Progenitor cell of endocrine pancreas (in vitro differentiated cells): ENCODE measurements around the gene MYOCD. TPM values are rescaled to one million over a fixed set of nuclear protein-coding genes. Genes with fewer than 3 reads are reported as not detected.

ENCODE experiments used
- DNase-seq: peaks from one replicate; pipeline ENCODE4 v3.0.0; 2021; ENCODE audit warnings: low spot score; ENCODE audit not compliant: unreplicated experiment
- H3K27ac Mint-ChIP-seq: 2 replicates; pipeline ENCODE4 v1.8.0; 2021; ENCODE audit warnings: mild to moderate bottlenecking, moderate library complexity, mixed read lengths
- H3K27me3 Mint-ChIP-seq: 2 replicates; pipeline ENCODE4 v1.8.0; 2021; ENCODE audit warnings: mixed read lengths
- H3K36me3 Mint-ChIP-seq: 2 replicates; pipeline ENCODE4 v1.8.0; 2022; ENCODE audit warnings: mixed read lengths; ENCODE audit not compliant: insufficient read depth
- H3K4me1 Mint-ChIP-seq: 2 replicates; pipeline ENCODE4 v1.8.0; 2021; ENCODE audit warnings: low read depth, mixed read lengths
- H3K4me3 Mint-ChIP-seq: 2 replicates; pipeline ENCODE4 v1.8.0; 2021; ENCODE audit warnings: low read depth, mild to moderate bottlenecking, moderate library complexity, mixed read lengths
- H3K9me3 Mint-ChIP-seq: 2 replicates; pipeline ENCODE4 v1.8.0; 2021; ENCODE audit warnings: low read depth, mixed read lengths
- total RNA-seq: library from RNA; stranded (reverse); gene quantifications from 2 replicates; pipeline ENCODE4 v1.2.1, GENCODE V29; 2021
- TF ChIP-seq, protein P1 (sequence below): fragments of 200-600 bp; sonication (generic); IDR thresholded peaks from one replicate; pipeline ENCODE4 v1.5.0; 2021; ENCODE audit warnings: antibody characterized with exemption, mild to moderate bottlenecking; ENCODE audit not compliant: unreplicated experiment

MYOCD gene
- total RNA-seq, 1 donor from 2014 or later = 19.2 TPM

DNA sequence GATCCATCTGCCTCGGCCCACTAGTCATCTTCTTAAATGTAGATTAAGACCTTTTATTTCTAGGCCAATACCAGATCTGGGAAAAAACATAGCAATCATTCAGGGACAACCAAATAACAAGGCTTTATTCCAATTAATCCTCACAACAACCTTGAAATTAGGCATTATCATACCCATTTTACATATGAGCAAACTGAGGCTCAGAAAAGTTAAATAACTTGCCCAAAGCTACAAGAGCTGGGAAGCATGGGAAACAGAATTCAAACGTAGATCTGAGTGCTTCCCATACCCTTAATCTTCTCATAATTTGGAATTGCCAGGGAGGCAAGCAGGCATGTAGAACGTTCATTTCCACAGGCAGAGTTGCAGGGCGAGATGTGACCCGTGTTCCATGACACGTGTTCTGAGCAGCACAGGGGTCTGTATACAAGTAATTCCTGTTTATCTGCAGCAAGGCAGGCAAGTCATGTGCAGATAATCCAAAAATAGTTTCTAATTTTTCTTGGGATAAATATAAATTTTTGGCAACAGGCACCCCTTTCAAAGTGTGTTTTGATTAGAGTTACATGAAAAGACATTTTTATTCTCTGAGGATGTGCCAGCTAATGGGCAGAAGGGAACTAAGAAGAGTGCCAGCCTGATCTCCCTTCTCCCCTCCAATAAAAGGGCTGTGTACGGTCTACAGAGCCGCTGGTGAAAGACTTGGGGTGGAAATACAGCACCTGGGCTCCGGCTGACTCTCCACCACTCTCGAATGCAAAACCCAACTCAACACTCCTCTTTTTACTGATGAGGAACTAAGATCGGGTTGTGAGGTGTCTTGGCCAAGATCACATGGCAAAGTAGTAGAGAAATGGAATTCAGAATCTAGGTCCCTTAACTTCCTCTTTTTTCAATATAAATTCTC, 27.7 kb upstream of the MYOCD start:
- peaks cover 4% of the 10 kb centered on the region for H3K9me3 Mint-ChIP-seq
- no peak for DNase-seq
- peaks cover 27% of the 10 kb centered on the region for H3K4me1 Mint-ChIP-seq
- no peaks in the 10 kb centered on the region for H3K36me3 Mint-ChIP-seq
- no peak overlapping the region for H3K27ac Mint-ChIP-seq
- TF ChIP-seq, protein P1, sequence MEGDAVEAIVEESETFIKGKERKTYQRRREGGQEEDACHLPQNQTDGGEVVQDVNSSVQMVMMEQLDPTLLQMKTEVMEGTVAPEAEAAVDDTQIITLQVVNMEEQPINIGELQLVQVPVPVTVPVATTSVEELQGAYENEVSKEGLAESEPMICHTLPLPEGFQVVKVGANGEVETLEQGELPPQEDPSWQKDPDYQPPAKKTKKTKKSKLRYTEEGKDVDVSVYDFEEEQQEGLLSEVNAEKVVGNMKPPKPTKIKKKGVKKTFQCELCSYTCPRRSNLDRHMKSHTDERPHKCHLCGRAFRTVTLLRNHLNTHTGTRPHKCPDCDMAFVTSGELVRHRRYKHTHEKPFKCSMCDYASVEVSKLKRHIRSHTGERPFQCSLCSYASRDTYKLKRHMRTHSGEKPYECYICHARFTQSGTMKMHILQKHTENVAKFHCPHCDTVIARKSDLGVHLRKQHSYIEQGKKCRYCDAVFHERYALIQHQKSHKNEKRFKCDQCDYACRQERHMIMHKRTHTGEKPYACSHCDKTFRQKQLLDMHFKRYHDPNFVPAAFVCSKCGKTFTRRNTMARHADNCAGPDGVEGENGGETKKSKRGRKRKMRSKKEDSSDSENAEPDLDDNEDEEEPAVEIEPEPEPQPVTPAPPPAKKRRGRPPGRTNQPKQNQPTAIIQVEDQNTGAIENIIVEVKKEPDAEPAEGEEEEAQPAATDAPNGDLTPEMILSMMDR = no peak
- no peak overlapping the region for H3K4me3 Mint-ChIP-seq
- H3K27me3 Mint-ChIP-seq = peaks cover 32% of the 10 kb centered on the region

DNA sequence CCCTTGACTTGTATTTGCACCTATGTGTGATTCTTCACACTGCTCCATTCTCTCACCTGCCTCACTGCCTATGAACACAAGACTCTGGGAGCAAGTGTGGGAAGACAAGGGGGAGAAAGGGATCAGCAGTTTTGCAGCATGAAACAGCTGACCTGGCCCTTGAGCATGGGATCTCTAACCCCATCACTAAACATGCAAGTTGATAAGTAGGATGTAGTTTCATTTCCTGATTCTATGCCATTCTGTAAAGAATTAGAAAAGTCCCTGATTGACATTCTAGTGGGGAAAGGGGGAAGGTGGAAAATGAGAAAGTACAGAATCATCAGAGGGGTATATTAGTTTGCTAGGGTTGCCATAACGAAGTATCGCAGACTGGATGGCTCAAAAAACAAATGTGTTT, 25.3 kb upstream of the MYOCD start:
- no peak overlapping the region for H3K4me3 Mint-ChIP-seq
- peaks cover 25% of the 10 kb centered on the region for H3K4me1 Mint-ChIP-seq
- TF ChIP-seq, protein P1 = no peak

DNA sequence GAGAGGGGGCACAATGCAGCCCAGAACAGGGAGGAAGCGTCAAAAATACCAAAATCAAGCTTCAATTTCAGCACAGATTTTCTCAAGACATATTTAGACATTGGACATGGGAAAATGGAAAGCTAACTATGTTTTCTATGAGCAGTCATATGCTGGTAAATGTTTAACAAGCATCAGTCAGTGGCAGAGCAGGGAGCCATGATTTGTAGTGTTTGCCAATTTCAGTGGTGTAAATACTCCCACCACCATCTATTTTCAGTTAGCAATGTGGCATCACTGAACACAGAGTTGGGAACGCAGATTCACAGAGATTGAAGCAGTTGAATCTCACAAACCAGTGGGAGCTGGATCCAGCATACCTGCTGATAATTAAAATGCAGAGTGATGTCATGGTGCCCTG, 24.6 kb upstream of the MYOCD start:
- TF ChIP-seq, protein P1 = no peak
- H3K36me3 Mint-ChIP-seq = no peaks in the 10 kb centered on the region

More for the DNA sequence above, 25.3 kb upstream of the MYOCD start:
- H3K9me3 Mint-ChIP-seq = peaks cover 4% of the 10 kb centered on the region
- peaks cover 19% of the 10 kb centered on the region for H3K27me3 Mint-ChIP-seq
- no peaks in the 10 kb centered on the region for H3K36me3 Mint-ChIP-seq
- no peak overlapping the region for H3K27ac Mint-ChIP-seq
- DNase-seq = no peak

DNA sequence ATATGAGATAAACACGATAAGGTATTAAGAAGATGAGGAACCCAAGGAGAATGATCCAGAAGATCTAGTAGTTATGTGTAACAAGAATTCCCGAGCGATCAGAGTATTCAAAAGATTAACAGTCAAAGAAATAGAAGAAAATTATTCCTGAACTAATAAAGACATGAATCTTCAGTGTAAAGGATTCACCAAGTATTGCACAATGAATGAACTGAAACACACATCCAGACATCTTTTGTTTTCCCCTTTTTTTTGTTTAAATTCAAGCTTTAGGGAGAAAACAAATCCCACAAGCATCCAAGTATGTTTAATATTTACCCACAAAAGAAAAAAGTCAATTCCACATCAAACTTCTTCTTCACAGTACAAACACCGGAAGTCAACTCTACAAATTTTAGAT, 23.7 kb upstream of the MYOCD start:
- no peak for DNase-seq
- peaks cover 4% of the 10 kb centered on the region for H3K27me3 Mint-ChIP-seq
- H3K36me3 Mint-ChIP-seq = no peaks in the 10 kb centered on the region
- no peak overlapping the region for H3K27ac Mint-ChIP-seq
- TF ChIP-seq, protein P1 = no peak
- no peak overlapping the region for H3K4me3 Mint-ChIP-seq
- peaks cover 23% of the 10 kb centered on the region for H3K4me1 Mint-ChIP-seq
- H3K9me3 Mint-ChIP-seq = peaks cover 4% of the 10 kb centered on the region

More for the DNA sequence above, 24.6 kb upstream of the MYOCD start:
- no peak for DNase-seq
- Mint-ChIP-seq H3K9me3 (peaks cover 4% of the 10 kb centered on the region), H3K27ac (no peak overlapping the region), H3K4me3 (no peak overlapping the region), H3K4me1 (peaks cover 23% of the 10 kb centered on the region), H3K27me3 (peaks cover 12% of the 10 kb centered on the region)

DNA sequence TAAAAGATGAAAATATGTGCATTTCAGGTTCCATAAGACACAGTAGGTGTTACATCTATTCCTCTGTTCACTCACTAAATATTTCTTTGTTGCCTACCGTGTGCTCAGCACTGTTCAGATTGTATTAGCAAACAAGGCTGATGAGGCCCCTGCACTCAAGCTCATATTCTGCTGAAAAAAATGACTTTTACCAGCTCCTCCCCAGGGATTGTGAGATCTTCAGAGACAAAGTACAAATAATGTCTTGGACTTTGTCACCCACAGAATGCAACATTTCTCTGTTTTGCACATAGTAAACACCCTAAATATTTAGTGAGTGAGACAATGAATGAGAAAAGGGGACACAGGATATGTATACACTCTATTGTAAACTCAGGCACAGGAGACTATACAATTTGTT, 21.9 kb upstream of the MYOCD start:
- Mint-ChIP-seq H3K4me1 (peaks cover 22% of the 10 kb centered on the region), H3K9me3 (peaks cover 4% of the 10 kb centered on the region), H3K4me3 (no peak overlapping the region), H3K27me3 (no peaks in the 10 kb centered on the region), H3K27ac (no peak overlapping the region), H3K36me3 (no peaks in the 10 kb centered on the region)
- TF ChIP-seq, protein P1 = no peak
- no peak for DNase-seq
